HG03521 (cell line): ENCODE measurements around the gene KDM8.

ENCODE experiments used
- ATAC-seq: cut with Tn5 transposase; IDR thresholded peaks from one replicate; pipeline ENCODE4 v1.9.1; 2021; ENCODE audit warnings: mild to moderate bottlenecking, moderate library complexity; ENCODE audit not compliant: unreplicated experiment

KDM8 gene

DNA sequence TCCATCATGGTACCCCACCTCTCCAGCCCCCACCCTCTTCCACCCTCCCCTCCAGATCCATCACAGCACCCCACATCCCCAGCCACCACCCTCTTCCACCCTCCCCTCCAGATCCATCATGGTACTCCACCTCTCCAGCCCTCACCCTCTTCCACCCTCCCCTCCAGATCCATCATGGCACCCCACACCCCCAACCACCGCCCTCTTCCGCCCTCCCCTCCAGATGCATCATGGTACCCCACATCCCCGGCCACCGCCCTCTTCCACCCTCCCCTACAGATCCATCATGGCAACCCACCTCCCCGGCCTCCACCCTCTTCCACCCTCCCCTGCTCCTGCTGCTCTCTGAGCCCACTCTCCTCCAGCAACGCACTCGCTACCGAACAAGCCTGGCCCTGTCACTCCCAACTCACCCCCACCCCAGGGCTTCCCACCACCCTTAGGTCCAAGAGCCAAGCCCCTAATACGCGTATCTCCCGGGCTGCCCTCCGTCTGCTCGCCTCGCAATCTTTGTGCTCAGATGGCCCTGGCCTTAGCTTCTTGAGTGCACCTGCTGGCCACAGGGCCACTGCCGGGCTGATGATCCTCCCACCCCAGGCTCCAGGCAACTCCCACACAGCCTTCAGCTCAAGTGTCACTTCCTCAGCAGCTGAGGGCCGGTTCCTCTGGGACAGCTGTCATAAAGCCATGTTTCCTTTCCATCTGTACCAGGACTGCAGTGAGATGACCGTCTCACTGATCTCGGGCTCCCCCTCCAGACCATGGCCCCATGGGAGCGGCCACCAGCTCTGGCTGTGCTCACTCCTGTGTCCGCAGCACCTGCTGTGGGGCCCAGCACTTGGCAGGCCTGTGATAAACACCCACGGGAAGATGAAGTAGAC lies 25.5 kb downstream of the KDM8 start:
- ATAC-seq, result no peak

DNA sequence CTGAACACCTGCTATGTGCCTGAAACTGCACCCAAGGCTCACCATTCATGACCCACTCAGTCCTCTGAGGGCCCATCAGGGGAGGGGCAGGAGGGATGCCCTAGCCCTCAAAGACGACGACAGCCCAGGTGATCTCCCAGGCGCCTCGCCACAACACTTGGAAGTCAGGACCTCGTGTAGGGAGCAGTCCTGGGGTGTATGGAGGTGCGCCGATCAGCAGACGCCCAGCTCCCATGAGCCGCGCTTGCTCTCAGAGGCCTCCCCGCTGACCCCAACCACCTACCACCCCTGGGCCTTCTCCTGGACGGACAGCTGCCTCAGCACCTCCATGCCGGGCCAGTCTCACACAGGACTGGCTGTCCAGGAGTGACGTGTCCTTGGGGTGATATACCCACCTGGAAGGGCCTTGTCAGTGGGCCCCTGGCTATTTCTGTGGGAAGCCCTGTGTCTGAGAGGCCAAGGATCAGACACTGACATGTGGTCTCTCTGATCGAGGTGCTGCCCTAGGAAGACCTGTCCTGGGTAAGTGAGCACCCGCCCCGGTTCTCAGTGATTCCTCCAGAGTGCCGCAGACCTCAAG lies 26.7 kb downstream of the KDM8 start:
- ATAC-seq, result no peak

DNA sequence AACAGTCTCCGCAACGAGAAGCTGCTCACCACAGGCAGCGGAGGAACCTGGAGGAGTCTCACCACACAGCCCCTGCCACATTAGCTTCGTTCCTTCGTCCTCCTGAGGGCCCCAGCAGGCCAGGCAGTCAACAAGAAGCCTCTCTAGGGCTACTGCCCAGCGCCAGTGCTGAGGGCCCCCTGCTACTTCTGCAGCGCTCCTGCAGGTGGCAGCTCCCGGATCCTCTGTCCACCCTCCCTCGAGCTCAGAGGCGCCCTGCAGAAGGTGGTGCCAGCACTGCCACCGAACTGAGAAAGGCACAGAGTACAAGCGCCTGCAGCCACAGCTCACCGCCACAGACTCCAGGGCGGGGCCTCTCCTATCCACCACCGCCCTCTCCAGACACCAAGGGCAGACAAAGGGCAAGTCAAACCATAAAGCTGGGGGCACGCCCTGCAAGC lies 27.3 kb downstream of the KDM8 start:
- no peak for ATAC-seq

DNA sequence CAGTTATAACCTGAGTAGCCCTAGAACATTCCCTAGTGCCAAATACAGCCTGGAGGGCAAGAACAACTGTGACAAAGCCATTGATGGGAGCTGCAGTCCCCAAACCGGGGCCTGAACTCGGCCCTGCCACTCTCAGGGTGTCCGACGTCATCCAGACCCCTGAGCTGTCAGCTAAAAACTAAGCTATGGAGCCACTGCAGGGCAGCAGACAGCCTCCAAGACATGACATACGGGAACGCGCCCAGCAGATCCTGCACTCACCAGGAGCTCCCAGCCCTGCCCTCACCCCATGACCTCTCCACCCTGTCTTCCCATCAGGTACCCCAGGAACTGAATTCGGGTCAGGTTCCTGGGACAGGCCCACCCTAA lies 28.4 kb downstream of the KDM8 start:
- ATAC-seq, result no peak

DNA sequence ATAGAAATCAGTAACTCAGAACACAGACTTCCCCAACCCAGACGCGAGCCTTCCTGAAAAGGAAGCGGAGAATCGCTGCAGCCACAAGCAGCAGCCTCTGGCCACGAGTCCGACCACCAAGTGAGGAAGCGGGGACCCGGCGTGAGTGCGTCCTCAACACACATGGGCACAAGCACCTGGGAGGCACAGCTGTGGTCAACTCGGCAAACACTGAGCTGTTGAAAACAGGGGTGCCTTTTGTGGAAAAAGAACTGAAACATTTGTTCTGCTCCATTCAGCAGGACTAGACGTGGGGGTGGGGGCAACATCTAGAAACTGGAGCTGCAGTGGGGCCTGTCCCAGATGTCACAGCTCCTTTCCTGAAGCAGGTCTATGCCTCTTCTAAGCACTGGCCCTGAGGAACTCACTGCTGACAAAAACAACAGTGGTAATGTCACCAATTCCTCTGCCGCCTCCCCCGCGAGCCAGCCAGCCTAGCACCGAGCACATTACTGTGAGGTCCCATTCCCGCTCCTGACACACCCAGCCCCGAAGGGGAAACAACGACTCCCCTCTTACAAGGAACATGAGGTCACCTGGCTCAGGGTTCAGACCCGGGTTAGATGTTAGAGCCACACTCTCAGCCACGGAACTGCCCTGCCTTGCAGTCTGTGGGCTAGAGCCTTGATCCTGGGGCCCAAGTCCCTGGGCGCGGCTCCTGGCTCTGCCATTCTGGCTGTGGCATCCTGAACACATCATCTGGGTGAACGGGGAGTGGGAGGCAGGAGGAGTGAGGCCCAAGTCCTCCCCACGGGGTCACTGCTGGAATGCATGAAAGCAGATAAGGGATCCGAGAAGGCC lies 29.0 kb downstream of the KDM8 start:
- no peak for ATAC-seq

DNA sequence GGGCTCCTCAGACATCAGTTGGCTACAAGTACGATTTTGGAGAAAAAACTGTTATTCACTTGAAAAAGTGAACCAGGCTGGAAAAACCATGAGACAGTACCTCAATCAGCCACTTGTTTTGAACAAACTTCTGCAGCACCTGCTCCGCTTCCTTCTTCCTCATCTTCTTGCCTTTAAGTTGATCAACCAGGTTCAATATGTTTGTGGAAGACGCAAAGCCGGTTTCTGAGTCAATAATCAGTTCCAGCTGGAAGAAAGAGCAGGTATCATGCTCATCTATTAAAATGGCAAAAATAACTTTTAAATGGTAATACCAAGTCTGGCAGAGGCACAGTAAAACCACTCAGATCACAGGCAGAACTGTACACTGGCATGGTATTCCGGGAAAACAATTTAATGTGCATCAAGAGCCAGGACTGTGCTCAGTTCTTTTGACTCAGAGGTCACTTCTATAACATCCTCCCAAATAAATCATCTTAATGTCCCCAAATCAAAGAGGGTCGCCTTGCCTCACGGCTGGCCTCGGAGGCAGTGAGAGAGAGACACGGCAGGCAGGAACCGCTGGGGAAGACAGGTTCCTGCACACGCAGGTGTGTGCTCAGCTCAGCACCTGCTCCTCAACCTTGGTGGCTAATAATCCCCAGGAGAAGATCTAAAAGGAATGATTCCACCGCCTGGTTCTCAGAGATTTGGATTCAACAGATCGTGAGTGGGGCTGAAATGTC lies 29.7 kb downstream of the KDM8 start:
- no peak for ATAC-seq

DNA sequence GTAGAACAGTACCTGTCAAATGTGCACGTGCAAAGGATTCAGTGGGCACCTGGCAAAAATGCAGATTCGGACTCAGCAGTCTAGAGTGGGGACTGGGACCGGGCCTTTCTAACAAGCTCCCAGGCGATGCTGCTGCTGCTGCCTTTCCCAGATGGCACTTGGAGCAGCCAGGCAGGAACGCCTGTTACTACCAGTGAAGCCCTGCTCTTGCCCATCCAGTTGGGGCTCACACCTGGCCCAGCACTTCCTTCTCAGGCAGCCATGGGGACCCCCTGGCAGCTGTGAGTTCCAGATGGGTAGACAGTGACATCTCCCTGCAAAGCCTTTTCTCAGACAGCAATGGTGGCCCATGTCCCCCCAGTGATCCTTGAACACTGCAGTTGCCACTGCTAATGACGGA lies 30.4 kb downstream of the KDM8 start:
- no peak for ATAC-seq

DNA sequence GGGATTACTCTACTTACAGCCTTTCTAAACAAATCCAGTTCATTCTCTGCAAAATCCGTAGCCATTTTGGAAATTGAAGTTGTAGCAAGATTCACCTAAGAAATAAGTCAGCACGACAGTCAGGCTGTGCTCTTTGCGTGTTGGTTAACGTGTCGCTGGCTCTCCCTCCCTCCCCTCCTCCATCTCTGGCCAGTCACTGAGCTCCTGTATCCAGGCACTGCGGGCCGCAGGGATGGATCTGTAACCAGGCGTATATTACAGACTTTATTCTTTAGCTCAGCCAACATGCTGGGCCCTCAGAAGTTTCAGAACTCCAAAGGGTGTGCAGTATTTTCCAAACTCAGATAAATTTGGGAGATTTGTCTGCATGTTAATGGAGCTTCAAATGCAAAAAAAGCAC lies 30.8 kb downstream of the KDM8 start:
- ATAC-seq, result no peak

DNA sequence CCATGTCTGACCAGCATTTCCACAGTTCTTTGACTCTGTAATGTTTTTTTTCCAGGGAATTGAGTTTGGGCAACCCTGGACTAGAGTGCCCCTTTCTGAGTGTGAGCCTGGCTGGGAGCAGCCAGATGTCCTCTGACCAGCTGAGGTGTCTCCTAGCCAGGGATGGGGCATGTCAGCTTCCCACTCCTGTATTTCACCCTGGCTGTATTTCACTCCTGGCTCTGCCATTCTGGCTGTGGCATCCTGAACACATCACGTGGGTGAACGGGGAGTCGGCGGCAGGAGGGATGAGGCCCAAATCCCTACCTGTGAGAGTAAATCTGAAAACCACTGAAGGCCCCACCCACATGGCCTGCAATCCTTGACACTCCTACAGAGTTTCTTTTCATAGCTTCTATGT lies 31.3 kb downstream of the KDM8 start:
- no peak for ATAC-seq

DNA sequence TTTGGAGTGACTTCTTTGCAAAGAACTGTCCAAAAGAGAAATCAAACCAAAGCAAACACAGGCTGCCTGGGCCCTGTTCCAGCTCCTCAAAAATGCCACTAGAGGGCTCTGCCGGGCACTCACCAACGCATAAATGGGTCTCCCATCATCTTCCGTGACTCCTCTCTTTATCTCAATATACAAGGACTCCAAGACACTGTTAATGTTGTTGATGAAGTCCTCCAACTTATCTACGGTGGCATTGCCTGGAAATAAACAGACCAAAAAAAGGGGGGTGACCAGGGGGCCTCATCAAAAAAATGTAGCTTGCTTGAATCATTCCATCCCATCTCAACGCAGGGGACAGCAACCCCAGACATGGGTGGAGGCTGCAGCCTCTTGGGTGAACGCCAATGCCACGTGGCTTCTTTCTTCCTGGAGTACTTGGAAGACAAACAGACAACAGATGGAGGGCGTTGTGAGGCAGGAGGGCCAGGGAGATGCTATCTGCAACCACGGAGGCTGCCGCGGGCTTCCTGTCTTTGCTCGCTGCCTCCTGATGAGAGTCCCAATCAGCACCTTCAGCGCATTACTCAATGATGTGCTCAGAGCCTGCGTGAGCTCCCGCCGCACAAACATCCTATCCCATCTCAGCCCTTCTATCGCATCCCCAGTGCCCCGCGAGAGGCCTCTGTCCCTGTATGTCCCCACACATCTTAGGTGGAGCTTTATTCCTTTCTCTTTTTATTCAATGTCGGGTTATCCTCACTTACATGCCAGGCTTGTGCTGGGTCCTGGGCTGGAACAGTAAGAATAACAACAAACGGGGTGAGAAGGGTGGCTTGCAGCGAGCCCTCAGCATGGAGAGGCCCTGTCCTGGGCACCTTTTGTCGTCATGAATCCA lies 32.0 kb downstream of the KDM8 start:
- ATAC-seq, result no peak

DNA sequence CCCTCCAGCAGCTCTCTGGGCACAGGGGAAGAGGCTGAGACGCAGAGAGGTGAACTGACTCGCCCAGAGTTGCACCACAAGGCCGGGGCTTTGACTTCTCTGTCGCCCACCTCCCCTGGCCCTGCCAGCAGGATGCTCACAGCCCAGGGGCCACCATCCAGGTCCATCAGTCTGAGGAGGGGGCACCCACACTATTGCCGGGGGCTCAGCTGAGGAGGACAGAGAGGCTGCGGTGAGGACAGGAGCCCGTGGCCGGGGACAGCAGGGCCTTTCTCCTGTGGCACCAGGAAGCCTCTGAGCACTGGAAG lies 32.6 kb downstream of the KDM8 start:
- ATAC-seq, result no peak

DNA sequence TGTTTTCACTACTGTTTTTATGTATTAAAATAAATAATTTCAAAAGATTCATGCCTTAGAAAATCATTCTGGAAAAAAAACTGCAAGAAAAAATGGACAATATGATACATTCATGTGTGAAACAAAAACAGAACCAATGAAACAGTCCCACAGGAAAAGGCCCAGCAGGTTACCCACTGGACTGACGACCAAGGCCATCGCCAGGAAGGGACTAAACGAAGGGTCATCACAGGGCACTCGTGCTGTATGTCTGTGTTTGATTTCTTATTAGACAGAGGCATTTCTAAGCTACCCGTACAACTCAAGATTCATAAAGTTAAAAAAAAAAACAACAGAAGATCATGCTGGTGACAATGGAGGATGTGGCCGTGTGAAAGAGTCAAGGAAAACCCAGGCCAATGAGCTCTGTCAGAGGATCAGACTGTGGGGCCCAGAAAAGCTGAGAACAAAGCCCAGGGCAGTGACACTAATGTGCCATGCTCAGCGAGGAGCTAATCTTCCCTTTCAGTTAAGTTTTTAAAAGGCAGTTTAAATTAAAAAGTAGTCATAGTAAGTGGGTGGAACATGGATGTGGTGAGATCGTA lies 33.4 kb downstream of the KDM8 start:
- ATAC-seq, result no peak

DNA sequence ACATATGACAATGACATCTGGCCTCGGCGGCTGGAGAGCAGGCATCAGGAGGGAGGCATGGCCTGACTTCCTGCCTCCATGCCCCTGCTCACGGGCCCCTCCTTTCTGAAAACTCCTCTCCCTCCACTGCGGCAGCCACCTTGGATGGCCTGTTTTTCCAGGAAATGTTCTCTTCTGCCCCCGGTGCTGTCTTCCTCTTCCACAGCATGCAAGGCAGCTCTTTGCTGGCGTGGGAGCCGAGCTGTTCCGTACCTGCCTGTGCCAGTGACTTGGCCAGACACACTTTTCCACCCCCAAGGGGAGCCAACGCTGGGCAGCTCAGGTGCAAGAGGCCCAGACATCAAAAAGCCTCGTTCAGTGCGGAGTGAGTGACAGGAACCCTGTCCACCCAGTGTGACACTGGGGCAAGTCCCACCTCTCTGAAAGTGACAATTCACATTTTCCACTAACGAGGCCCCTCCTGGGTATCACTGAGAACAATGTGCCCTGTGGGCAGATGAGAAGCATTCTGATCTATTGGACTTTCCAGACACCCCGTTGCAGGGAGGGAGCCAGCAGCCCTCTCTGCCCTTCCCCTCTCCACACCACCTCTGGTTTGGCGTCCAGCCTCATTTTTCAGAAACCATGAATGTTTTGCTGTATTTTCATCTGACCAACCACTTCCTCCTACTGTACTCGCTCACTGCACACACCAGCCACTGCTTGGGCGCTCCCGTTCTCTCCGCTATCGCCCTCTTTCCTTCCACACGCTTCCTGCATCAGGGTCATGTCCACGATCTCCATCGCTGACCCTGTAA lies 34.1 kb downstream of the KDM8 start:
- ATAC-seq, result peak; percentile 57

DNA sequence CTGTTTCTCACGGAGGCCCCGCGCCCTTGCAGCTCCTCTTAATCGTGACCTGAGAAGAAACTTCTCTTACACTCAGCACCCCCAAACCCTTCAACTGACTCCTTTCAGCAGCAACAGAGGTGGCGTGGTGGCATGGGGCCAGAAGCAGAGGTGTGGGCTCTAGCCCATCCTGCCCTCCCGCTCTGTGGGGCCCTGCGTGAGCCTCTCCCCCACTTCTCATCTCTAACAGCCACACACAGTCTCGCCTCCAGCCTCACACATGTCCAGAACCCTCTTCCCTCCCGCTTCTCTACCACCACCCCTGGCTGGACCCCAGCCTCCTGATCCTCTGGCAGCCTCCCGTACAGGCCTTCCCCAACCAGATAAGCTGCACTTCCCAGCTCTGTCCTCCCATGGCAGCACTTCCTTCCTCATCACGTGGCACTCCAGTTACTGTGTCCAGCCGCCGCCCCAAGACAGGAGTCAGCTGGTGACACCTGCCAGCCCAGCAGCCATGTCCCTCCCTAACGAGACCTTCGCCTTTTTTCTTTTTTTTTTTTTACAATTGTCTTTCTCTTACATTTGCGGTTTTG lies 34.8 kb downstream of the KDM8 start:
- peak; percentile 17 for ATAC-seq

DNA sequence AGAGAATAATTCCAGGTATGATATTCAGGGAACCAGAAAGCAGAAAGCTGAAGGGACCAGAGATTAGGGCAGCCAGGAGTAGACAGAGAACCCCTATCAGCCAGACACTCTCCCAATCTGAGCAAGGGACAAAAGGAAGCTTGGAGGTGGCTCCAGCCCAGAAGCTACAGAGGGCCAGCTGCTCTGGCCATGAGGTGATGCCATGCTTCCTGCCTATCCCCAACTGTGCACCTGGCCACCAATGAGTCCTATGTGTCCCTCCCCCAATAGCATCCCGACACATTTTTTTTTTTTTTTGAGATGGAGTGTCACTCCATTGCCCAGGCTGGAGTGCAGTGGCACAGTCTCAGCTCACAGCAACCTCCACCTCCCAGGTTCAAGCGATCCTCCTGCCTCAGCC lies 35.3 kb downstream of the KDM8 start:
- ATAC-seq, result no peak

DNA sequence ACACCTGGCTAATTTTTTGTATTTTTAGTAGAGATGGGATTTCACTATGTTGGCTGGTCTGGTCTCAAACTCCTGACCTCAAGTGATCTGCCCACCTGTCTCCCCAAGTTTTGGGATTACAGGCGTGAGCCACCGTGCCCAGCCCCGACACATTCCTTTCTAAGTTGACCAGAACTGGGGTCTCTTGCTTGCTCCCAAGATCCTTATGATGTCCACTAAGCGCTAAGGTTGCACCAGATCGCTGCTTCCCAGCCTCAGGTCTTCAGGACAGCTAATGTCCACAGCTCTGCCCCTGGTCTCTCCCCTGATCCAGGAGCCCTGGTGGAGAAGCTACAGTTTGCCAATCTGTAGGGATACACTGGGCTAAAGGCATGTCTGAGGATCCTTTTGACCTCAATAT lies 35.7 kb downstream of the KDM8 start:
- no peak for ATAC-seq

DNA sequence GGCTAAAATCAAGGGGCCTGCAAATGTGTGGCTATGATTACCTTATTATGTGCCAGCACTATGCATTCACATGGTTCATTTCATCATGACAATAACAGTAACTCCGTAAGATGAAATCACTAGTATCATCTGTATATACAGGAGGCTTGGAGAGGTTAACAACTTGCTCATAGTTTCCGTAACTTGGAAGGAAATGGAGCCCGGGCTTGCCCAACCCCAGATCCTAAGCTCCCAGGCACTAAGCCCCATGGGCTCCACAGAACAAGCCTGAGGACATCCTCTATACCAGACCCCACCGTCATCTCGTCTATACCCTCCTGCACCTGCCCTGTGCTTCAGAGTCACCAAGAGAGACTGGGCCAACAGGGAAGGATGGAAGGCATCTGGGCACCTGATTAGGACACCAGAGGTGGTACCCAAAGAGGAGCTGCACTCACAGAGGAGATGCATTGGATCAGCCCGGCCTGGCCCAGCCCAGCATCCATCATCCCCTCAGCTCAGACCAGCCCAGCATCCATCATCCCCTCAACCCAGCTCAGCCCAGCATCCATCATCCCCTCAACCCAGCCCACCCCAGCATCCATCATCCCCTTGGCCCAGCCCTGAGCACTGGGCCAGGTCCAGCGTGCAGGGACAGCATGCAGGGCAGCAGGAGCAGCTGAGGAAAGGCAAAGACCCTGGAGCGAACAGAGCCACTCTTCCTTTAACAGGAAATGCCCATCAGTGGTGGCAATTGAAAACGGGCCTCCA lies 36.8 kb downstream of the KDM8 start:
- ATAC-seq, result no peak

DNA sequence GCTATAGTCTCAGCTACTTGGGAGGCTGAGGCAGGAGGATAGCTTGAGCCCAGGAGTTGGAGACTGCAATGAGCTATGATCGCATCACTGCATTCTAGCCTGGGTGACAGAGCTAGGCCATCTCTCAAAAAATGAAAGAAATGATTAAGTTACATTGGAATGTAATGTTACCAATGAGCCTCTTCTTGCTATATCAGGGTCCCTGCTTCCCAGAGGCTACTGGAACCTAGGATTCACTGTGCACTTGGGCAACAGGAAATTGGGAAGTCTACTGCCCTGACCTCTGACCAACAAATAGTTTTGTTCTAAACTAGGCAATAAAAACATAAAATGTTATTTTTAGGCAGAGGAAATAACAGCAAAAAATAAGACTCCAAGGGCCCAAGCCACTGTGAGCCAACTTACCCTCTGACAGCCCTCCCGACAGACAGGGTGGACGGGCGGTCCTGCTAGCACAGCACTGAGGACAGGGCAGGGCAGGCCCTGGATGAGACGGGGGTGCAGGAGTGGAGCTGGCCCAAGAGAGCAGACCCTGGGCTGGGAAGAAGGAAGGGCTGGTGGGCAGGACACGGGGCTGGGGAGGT lies 37.7 kb downstream of the KDM8 start:
- ATAC-seq, result no peak
